ENCODE measurements around the gene TRAPPC3L.
"Not testable (repeated sequence)": the region's sequence is repeated elsewhere in the genome, so short reads cannot be mapped to it uniquely, and the experiment has no call there.

Gene TRAPPC3L

DNA sequence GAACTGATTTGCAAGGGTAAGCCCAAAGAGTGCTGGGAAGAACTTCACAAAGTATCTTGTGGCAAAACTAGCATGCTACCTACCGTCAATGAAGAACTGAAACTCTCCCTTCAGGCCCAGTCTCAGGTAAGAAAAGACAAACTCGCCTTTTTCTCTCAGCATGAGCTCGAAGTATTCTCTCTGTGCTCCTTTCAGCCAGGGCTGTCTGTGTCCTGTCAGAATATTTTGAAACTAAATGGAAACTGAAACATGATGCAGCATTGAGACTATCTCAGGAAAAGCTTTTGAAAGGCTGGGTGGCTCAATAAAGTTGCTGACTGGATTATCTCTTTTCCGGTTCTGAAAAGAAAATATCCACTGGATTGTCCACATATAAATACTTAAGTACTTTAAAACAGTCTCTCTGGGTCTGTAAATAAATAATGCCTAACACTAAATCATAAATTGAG is 33.3 kb downstream of the TRAPPC3L start:
- TF ChIP-seq CTCF (IDR thresholded peaks at IDR 0.05; ENCODE audit: low read depth, low read length, missing control alignments), result no peak
- peak overlapping the region; percentile 33 for H3K4me3 ChIP-seq (replicated peaks; ENCODE audit: low read depth, low read length)
- DNase-seq (ENCODE audit: extremely low read depth, low read depth), result no peak

DNA sequence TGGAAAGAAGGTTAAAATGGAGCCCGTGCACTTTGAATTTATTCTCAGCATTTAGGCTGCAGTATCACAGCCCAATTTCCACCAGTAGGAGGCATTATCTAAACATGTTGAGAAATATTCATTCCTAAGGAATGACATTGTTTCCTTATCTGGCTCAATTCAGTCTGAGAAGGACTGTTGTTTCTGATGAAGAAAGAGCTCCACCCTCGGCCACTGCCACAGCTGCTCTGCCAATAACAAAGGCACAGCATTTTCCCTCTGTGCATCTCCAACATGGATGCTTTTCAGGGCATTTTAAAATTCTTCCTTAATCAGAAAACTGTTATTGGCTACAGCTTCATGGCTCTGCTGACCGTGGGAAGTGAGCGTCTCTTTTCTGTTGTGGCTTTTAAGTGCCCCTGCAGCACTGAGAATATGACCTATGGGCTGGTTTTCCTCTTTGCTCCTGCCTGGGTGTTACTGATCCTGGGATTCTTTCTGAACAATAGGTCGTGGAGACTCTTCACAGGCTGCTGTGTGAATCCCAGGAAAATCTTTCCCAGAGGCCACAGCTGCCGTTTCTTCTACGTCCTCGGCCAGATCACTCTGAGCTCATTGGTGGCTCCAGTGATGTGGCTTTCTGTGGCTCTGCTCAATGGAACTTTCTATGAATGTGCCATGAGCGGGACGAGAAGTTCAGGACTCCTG is 33.9 kb downstream of the TRAPPC3L start, which contains the start of gene CALHM5:
Gene CALHM5 (plus strand): TSS at position 216 of the 687 bp plus-strand sequence. CDS start 58 bp downstream, at position 274.
- peak; percentile 63 for TF ChIP-seq CTCF (IDR thresholded peaks at IDR 0.05; ENCODE audit: low read depth, low read length, missing control alignments)
- DNase-seq (ENCODE audit: extremely low read depth, low read depth), result peak; percentile 80
- H3K4me3 ChIP-seq (replicated peaks; ENCODE audit: low read depth, low read length), result peak within 1 kb of the TSS; percentile 33

DNA sequence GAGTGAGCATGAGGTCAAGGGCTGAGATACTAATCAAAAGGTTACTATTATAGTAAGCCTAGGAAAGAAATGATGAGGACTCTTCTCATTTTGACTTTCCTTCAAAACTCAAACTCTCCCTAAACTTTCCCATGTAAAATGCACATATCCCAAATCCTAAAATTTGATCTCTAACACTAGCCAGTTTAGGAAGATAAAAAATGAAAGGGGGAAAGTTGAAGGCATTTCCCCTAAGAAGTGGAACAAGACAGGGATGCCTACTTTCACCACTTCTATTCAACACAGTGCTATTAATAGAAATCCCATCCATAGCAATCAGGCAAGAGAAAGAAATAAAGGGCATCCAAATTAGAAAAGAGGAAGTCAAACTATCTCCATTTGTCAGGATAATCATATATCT is 37.0 kb downstream of the TRAPPC3L start:
- DNase-seq (ENCODE audit: extremely low read depth, low read depth), result no peak
- no peak overlapping the region for H3K4me3 ChIP-seq (replicated peaks; ENCODE audit: low read depth, low read length)
- no peak for TF ChIP-seq CTCF (IDR thresholded peaks at IDR 0.05; ENCODE audit: low read depth, low read length, missing control alignments)

DNA sequence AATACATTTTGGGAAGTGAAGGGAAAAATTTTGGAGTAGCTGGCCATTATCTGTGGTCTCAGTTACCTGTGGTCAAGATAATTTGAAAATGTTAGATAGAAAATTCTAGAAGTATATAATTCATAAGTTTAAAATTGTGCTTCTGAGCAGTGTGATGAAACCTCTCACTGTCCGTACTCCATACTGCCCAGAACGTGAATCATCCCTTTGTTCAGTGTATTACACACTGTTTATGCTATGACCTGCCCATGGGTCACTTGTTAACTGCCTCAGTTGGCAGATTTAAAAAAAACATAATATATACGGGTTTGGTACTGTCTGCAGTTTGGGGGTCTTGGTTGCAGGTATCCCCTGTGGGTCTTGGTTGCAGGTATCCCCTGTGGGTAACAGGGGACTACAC is 38.2 kb downstream of the TRAPPC3L start:
- no peak for TF ChIP-seq CTCF (IDR thresholded peaks at IDR 0.05; ENCODE audit: low read depth, low read length, missing control alignments)
- DNase-seq (ENCODE audit: extremely low read depth, low read depth), result no peak
- H3K4me3 ChIP-seq (replicated peaks; ENCODE audit: low read depth, low read length), result no peak overlapping the region

- DNase-seq (ENCODE audit: extremely low read depth, low read depth), result no peak
- no peak overlapping the region for H3K4me3 ChIP-seq (replicated peaks; ENCODE audit: low read depth, low read length)
- TF ChIP-seq CTCF (IDR thresholded peaks at IDR 0.05; ENCODE audit: low read depth, low read length, missing control alignments), result no peak
Measured at GRCh38 chr6:116500969-116501433, 44.5 kb downstream of the TRAPPC3L start.

- no peak for TF ChIP-seq CTCF (IDR thresholded peaks at IDR 0.05; ENCODE audit: low read depth, low read length, missing control alignments)
- H3K4me3 ChIP-seq (replicated peaks; ENCODE audit: low read depth, low read length), result no peak overlapping the region
- no peak for DNase-seq (ENCODE audit: extremely low read depth, low read depth)
Measured at GRCh38 chr6:116497113-116497676, 48.3 kb downstream of the TRAPPC3L start.

DNA sequence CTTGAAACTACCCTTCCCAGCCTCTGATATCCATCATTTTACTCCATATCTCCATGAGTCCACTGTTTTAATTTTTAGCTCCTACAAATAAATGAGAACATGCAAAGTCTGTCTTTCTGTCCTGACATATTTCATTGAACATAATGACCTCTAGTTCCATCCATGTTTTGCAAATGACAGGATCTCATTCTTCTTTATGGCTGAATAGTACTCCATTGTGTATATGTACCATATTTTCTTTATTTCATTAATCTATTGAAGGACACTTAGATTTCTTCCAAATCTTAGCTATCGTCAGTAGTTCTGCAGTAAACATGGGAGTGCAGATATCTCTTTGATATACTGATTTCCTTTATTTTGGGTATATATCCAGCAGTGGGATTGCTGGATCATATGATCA is 50.3 kb downstream of the TRAPPC3L start:
- not testable (repeated sequence) for DNase-seq (ENCODE audit: extremely low read depth, low read depth); H3K4me3 ChIP-seq (replicated peaks; ENCODE audit: low read depth, low read length)
